OCI-M2 (cell line): ENCODE results near the gene SHISAL1.

Experiments
- DNase-seq: peaks from one replicate; lab custom pipeline; 2025; ENCODE audit not compliant: unreplicated experiment; lab: John Stamatoyannopoulos, UW

The SHISAL1 gene

GRCh38 chr22:44280665-44281188 is 32.0 kb downstream of the SHISAL1 start:
- no peak for DNase-seq

GRCh38 chr22:44279069-44279360 is 33.7 kb downstream of the SHISAL1 start:
- DNase-seq: no peak

- DNase-seq: no peak
Observed at GRCh38 chr22:44278243-44279068, 34.3 kb downstream of the SHISAL1 start.

GRCh38 chr22:44277386-44278135 is 35.2 kb downstream of the SHISAL1 start:
- no peak for DNase-seq

GRCh38 chr22:44276706-44277356 is 35.9 kb downstream of the SHISAL1 start:
- DNase-seq: no peak

GRCh38 chr22:44276041-44276440 is 36.7 kb downstream of the SHISAL1 start:
- no peak for DNase-seq

- DNase-seq: no peak
Observed at GRCh38 chr22:44275631-44275995, 37.1 kb downstream of the SHISAL1 start.

GRCh38 chr22:44274918-44275630 is 37.7 kb downstream of the SHISAL1 start:
- DNase-seq: no peak

- no peak for DNase-seq
Observed at GRCh38 chr22:44273175-44273574, 39.6 kb downstream of the SHISAL1 start.

- DNase-seq: no peak
Observed at GRCh38 chr22:44272401-44272771, 40.4 kb downstream of the SHISAL1 start.

- no peak for DNase-seq
Observed at GRCh38 chr22:44271732-44272400, 40.9 kb downstream of the SHISAL1 start.

- no peak for DNase-seq
Observed at GRCh38 chr22:44271010-44271500, 41.7 kb downstream of the SHISAL1 start.

- DNase-seq: no peak
Observed at GRCh38 chr22:44270556-44270880, 42.2 kb downstream of the SHISAL1 start.

- no peak for DNase-seq
Observed at GRCh38 chr22:44269757-44270555, 42.8 kb downstream of the SHISAL1 start.

- no peak for DNase-seq
Observed at GRCh38 chr22:44269117-44269498, 43.6 kb downstream of the SHISAL1 start.

- DNase-seq: no peak
Observed at GRCh38 chr22:44268431-44269116, 44.2 kb downstream of the SHISAL1 start.

GRCh38 chr22:44267856-44268255 is 44.9 kb downstream of the SHISAL1 start:
- no peak for DNase-seq

GRCh38 chr22:44266796-44267760 is 45.7 kb downstream of the SHISAL1 start:
- DNase-seq: no peak
